PC-9 (cell line): ENCODE data around the gene MUC5AC. TPM values are rescaled to one million over a fixed set of nuclear protein-coding genes. Genes with fewer than 3 reads are reported as not detected.

ENCODE experiments used
- BruUV-seq: library from RNA; stranded (reverse); fragments of 400-500 nt; replicated peaks from 2 replicates; lab custom pipeline; 2021; lab: Mats Ljungman, UMichigan
- CTCF ChIA-PET: fragments of 300-600 bp; sonication (Branson Sonifier 250); formaldehyde crosslinking; loops from one replicate; lab custom pipeline; 2022; ENCODE audit warnings: antibody characterized with exemption; lab: Charles Lee
- POLR2A ChIA-PET: fragments of 300-600 bp; sonication (Branson Sonifier 250); formaldehyde crosslinking; loops from one replicate; lab custom pipeline; 2022; ENCODE audit warnings: antibody characterized with exemption; ENCODE audit not compliant: unreplicated experiment; lab: Charles Lee
- DNase-seq, 2 experiments: peaks; one replicate each; pipeline versions ENCODE4 v3.0.0 to v3.0.0-alpha.2; 2015 to 2022; ENCODE audit warnings: mixed read lengths in 1 of 2
- H2AFZ ChIP-seq: fragments of 200-600 bp; sonication (generic); 2 replicates; pipeline ENCODE4 v1.8.1; 2017; ENCODE audit warnings: antibody characterized with exemption
- H3F3A ChIP-seq: fragments of 200-600 bp; sonication (generic); 2 replicates; pipeline ENCODE4 v1.8.1; 2017; ENCODE audit warnings: antibody characterized with exemption, mild to moderate bottlenecking, low read depth; ENCODE audit not compliant: insufficient read depth
- H3K27ac ChIP-seq: fragments of 200-600 bp; sonication (generic); 2 replicates; pipeline ENCODE4 v1.6.1; 2016; ENCODE audit warnings: mixed run types
- H3K27me3 ChIP-seq: fragments of 200-600 bp; sonication (generic); 2 replicates; pipeline ENCODE4 v1.6.1; 2016; ENCODE audit warnings: low read depth, mixed run types; ENCODE audit not compliant: insufficient read depth
- H3K36me3 ChIP-seq: fragments of 200-600 bp; sonication (generic); 2 replicates; pipeline ENCODE4 v1.6.1; 2016; ENCODE audit warnings: low read depth, mixed run types
- H3K4me1 ChIP-seq: fragments of 200-600 bp; sonication (generic); replicated peaks from 2 replicates; pipeline ENCODE4 v1.6.1; 2016; ENCODE audit warnings: mixed run types; ENCODE audit not compliant: insufficient read depth
- H3K4me2 ChIP-seq: fragments of 200-600 bp; sonication (generic); 2 replicates; pipeline ENCODE4 v1.6.1; 2017; ENCODE audit warnings: mixed run types
- H3K4me3 ChIP-seq: fragments of 200-600 bp; sonication (generic); 2 replicates; pipeline ENCODE4 v1.6.1; 2016; ENCODE audit warnings: mixed run types
- H3K79me2 ChIP-seq: fragments of 200-600 bp; sonication (generic); 2 replicates; pipeline ENCODE4 v1.6.1; 2017; ENCODE audit warnings: low read depth, mixed run types
- H3K9me2 ChIP-seq: fragments of 200-600 bp; sonication (generic); 2 replicates; pipeline ENCODE4 v1.8.1; 2017; ENCODE audit warnings: mild to moderate bottlenecking; ENCODE audit not compliant: insufficient read depth
- H3K9me3 ChIP-seq: fragments of 200-600 bp; sonication (generic); 2 replicates; pipeline ENCODE4 v1.8.1; 2016; ENCODE audit warnings: low read depth; ENCODE audit not compliant: insufficient read depth
- H4K20me1 ChIP-seq: fragments of 200-600 bp; sonication (generic); 2 replicates; pipeline ENCODE4 v1.8.1; 2017; ENCODE audit not compliant: insufficient read depth
- CTCF ChIP-seq: fragments of 200-600 bp; sonication (generic); conservative IDR thresholded peaks from 2 replicates; pipeline ENCODE4 v1.6.1; 2017; ENCODE audit warnings: mixed run types, antibody characterized with exemption, mild to moderate bottlenecking, moderate library complexity
- EZH2 ChIP-seq: fragments of 200-600 bp; sonication (generic); IDR thresholded peaks from 2 replicates; pipeline ENCODE4 v1.8.0; 2017; ENCODE audit warnings: antibody characterized with exemption, low read depth
- intact Hi-C: fragments of 100-400 bp; cut with micrococcal nuclease; formaldehyde crosslinking; loops from one replicate; pipeline ENCODE4 v1.10.0; 2022; ENCODE audit not compliant: unreplicated experiment
- total RNA-seq: library from RNA; stranded (reverse); gene quantifications from 2 replicates; pipeline ENCODE4 v1.2.3, GENCODE V29; 2021

Gene MUC5AC
- total RNA-seq, 1 experiment from 2014 or later: 0.09 TPM

DNA sequence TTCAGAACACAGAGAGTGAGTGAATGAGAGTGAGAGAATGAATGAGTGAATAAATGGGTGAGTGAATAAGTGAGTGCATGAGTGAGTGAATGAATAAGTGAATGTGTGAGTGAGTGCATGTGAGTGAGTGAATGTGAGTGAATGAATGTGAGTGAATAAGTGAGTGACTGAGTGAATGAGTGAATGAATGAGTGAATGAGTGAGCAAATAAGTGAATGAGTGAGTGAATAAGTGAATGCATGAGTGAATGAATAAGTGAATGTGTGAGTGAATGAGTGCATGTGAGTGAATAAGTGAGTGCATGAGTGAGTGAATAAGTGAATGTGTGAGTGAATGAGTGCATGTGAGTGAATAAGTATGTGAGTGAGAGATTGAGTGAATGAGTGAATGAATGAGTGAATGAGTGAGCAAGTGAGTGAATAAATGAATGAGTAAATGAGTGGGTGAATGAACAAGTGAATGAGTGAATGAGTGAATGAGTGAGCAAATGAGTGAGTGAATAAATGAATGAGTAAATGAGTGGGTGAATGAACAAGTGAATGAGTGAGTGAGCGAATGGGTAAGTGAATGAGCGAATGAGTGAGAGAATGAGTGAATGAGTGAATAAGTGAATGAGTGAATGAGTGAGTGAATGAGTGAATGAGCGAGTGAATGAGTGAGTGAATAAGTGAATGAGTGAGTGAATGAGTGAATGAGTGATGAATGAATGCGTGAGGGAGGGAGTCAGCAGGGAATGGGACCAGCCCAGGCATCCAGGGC lies 43.8 kb downstream of the MUC5AC start:
- Histone ChIP-seq H3K9me3 (no peaks in the 10 kb centered on the region), H2AFZ (no peak overlapping the region), H3K79me2 (no peaks in the 10 kb centered on the region), H3K4me3 (no peak overlapping the region), H3F3A (peaks cover 4% of the 10 kb centered on the region), H3K27me3 (no peaks in the 10 kb centered on the region), H3K4me1 (peaks cover 45% of the 10 kb centered on the region), H3K27ac (no peak overlapping the region), H3K9me2 (no peaks in the 10 kb centered on the region), H4K20me1 (no peaks in the 10 kb centered on the region), H3K36me3 (no peaks in the 10 kb centered on the region), H3K4me2 (peak overlapping the region; percentile 70)
- BruUV-seq: no TSS peak
- TF ChIP-seq EZH2: no peak
- no peak for TF ChIP-seq CTCF
- intact Hi-C loops: loop anchor here (5.0 to 10.0 kb wide), 4 partner anchors 61 to 316 kb away; partner anchors contain the start of gene BRSK2
- CTCF ChIA-PET: no interaction called here
- POLR2A ChIA-PET: no interaction called here
- DNase-seq: no peak

GRCh38 chr11:1202154-1202775 lies 44.5 kb downstream of the MUC5AC start:
- peaks cover 4% of the 10 kb centered on the region for H3F3A ChIP-seq
- intact Hi-C loops: loop anchor here (5.0 to 10.0 kb wide), 4 partner anchors 60 to 315 kb away; partner anchors contain the start of gene BRSK2
- CTCF ChIA-PET: interaction anchor here (0.6 kb wide), 1 partner anchor 166 kb away, joined by 3 read pairs; no protein-coding TSS in a partner anchor
- no peak for DNase-seq
- no peak overlapping the region for H3K27ac ChIP-seq
- no peak overlapping the region for H3K4me2 ChIP-seq
- no peak overlapping the region for H3K4me3 ChIP-seq
- no peaks in the 10 kb centered on the region for H4K20me1 ChIP-seq
- no peak overlapping the region for H2AFZ ChIP-seq
- no peaks in the 10 kb centered on the region for H3K9me2 ChIP-seq
- TF ChIP-seq EZH2: no peak
- TF ChIP-seq CTCF: no peak
- H3K27me3 ChIP-seq: no peaks in the 10 kb centered on the region
- H3K9me3 ChIP-seq: no peaks in the 10 kb centered on the region
- H3K79me2 ChIP-seq: no peaks in the 10 kb centered on the region
- no peaks in the 10 kb centered on the region for H3K36me3 ChIP-seq
- no TSS peak for BruUV-seq
- POLR2A ChIA-PET: no interaction called here
- H3K4me1 ChIP-seq: peaks cover 45% of the 10 kb centered on the region

GRCh38 chr11:1202776-1203504 lies 45.2 kb downstream of the MUC5AC start:
- no TSS peak for BruUV-seq
- Histone ChIP-seq H3K9me3 (no peaks in the 10 kb centered on the region), H3K9me2 (no peaks in the 10 kb centered on the region), H3F3A (peaks cover 4% of the 10 kb centered on the region), H2AFZ (no peak overlapping the region), H3K4me1 (peaks cover 45% of the 10 kb centered on the region), H3K4me3 (no peak overlapping the region), H3K4me2 (peak overlapping the region; percentile 54), H4K20me1 (no peaks in the 10 kb centered on the region), H3K79me2 (no peaks in the 10 kb centered on the region), H3K36me3 (no peaks in the 10 kb centered on the region), H3K27me3 (no peaks in the 10 kb centered on the region), H3K27ac (peak overlapping the region; percentile 74)
- intact Hi-C loops: loop anchor here (1.0 to 10.0 kb wide), 6 partner anchors 30 to 314 kb away; partner anchors contain the start of gene BRSK2
- CTCF ChIA-PET: no interaction called here
- POLR2A ChIA-PET: no interaction called here
- TF ChIP-seq EZH2 (no peak), CTCF (peak; percentile 80)
- DNase-seq: peak; percentile 58 to 65
